Fibroblast of skin of back (primary cell): ENCODE results near the gene ME2.
"Not testable (repeated sequence)": the region's sequence is repeated elsewhere in the genome, so short reads cannot be mapped to it uniquely, and the experiment has no call there.

Source experiments
- DNase-seq: peaks from one replicate; pipeline ENCODE4 v3.0.0-alpha.2; 2013

ME2 gene

DNA sequence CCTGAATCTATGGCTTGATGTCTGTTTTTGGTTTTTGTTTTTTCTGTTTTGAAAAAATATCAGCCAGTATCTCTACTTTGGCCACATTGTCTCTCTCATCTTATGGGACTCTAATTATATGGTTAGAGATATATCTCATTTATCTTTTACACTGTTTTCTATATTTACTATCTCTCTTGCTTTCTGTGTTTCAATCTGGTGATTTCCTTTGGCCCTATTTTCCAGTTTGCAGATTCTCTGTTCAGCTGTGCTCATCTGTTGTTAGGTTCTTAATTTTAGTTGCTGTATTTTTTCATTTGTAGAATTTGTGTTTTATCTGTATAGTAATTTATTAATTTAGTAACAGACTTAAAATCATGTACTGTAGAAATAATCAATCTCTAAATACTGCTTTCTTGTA, 47.6 kb downstream of the ME2 start:
- DNase-seq = no peak

DNA sequence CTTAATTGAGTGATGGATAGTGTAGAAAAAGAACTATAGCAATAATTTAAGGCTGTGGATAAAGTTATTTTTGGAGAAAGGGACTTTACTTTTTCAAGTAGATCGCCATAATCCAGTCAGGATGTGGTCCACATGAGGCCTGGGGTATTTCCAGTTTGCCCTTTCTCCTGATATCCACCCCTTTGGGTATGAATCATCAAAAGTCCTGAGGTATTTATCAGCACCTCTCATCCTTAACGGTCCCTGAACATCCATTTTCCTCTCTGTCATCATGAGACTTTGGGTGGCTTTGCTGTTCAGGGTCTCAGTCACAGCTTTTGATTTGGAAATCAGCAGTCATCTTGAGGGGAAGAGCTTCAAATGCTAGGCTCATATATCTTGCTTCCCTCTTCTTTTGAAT, 49.6 kb downstream of the ME2 start:
- DNase-seq = peak; percentile 7

DNA sequence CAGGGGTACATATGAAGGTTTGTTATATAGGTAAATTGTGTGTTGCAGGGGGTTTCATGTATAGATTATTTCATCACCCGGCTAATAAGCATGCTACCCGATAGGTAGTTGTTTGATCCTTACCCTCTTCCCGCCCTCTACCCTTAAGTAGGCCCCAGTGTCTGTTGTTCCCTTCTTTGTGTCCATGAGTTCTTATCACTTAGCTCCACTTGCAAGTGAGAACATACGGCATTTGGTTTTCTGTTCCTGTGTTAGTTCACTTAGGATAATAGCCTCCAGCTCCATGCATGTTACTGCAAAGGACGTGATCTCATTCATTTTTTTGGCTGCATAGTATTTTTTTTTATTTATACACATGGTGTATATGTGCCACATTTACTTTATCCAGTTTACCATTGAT, 54.8 kb downstream of the ME2 start:
- no peak for DNase-seq

DNA sequence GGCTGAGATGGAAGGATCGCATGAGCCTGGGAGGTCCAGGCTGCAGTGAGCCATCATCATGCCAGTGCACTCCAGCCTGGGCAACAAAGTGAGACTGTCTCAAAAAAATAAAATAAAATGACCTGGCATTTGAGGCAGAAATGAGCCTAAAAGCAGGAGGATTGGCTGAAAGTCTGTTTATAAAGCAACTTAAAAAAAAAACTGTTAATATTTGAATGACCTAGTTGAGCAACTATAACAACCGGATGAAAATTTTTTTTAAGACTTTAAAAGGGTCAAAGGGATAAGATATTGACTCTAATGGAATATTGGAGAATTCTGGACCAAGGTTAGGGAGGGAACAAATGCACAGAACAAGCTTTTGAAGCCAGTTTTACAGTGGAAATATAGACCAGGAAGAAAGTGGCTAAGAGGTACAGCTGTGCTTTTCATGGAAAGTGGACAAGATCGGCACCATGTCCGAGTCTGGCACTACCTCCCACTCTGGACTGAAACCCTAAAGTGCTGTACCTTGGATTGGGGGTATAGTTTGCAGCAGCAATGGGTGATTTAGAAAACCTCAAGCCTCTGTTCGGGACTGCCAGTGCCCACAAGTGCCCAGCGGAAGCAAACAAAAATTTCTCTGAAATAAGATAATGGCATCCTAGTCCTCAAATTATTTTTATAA, 55.8 kb downstream of the ME2 start:
- DNase-seq = no peak

DNA sequence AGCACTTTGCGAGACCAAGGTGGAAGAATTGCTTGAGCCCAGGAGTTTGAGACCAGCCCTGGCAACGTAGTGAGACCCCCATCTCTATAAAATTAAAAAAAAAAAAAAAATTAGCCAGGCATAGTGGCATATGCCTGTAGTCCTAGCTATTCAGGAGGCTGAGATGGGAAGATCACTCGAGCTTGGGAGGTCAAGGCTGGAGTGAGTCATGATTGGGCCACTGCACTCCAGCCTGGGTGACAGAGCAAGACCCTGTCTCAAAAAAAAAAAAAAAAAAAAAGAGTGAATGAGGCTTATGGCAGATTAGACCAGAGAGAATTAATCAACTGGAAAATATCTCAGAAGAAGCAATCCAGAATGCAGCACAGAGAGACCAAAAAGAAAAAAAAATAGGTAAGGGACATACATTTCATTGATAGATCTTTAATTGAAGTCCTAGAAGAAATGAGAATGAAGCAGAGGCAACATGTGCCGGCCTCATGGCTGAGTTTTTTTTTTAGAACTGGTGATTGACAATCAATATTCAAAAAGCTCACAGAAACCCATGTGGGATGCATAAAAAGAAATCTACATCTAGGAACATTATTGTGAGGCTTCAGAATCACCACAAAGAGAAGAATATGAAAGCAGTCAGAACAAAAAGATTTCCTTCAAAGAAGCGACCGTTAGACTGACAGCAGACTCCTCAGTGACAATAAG, 56.7 kb downstream of the ME2 start:
- no peak for DNase-seq

DNA sequence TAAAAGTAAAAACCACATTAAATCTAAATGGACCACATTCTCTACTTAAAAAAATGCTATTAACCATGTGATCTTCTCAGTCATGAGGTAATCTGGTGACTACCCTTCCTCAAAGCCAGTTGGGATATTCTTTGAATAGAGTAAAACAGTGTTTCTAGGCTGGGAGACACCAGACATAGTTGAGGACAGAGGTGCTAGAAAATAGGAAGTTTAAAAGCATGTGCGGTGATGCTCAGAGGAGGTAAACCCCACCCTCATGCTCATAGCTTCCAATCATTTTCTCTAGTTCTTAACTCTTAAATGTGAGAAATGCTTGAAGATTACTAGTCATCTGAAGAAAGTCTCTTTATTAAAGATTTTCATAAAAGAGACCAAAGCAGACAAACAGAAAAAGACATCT, 58.3 kb downstream of the ME2 start:
- no peak for DNase-seq

DNA sequence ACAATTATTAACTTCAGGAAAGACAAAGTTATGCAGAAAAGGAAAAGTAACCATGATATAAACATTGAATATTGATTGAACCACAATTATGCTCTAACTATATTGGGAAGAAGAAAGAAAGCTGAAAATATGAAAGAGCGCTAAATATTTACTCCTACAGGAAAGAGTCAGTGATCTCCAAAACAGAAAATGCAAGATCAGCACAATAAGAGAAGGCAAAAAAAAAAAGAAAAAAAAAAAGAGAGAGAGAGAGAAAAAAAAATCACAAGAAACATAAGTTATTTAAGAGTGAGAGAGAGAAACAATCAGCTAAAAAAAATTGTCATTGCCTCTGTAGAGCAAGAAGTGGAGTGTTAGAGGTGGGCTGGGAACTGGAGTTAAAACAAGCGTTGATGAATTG, 60.0 kb downstream of the ME2 start:
- no peak for DNase-seq

DNA sequence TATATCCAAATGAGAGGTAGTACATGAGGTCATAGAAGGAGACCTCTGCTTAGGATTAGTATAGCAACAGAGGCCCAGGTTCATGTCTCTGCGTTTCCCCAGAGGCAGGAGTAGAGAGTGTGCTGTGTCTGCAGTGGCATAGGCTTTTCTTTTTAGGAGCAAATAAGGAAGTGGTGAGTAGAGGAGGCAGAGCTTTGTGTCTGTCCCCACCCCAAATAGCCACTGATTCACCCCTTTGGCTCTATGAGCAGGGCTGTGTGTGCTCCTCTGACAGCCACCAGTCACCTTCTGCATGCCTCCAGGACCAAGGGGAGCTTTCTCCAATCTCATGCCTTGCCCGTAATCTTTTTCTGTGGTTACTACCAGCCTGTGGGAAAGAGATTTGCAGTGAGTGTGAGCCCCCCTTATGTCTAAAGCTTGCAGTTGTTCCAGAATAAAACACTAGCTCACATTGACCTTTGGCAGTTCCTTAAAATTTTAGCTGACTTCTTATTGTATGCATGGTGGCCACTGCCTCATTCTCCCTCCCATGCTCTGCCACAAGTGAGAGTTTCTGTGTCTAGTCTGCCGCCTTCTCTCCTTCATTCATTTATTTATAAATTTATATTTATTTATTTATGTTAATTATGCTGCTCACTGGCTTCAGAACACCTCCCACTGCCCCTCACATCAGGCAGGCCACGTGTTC, 65.5 kb downstream of the ME2 start:
- peak; percentile 19 for DNase-seq

DNA sequence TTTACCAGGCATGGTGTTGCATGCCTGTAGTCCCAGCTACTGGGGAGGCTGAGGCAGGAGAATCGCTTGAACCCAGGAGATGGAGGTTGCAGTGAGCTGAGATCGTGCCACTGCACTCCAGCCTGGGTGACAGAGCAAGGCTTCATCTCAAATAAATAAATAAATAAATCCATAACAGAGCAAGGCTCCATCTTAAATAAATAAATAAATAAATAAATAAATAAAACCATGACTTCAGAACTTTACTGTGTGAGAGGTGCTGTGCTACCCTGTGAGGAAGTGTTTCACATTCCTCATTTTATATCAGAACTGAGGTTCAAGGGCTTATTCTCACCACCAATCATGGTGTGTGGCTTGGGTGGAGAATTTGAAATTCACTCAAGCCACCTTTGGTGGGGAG, 67.0 kb downstream of the ME2 start:
- DNase-seq = not testable (repeated sequence)

DNA sequence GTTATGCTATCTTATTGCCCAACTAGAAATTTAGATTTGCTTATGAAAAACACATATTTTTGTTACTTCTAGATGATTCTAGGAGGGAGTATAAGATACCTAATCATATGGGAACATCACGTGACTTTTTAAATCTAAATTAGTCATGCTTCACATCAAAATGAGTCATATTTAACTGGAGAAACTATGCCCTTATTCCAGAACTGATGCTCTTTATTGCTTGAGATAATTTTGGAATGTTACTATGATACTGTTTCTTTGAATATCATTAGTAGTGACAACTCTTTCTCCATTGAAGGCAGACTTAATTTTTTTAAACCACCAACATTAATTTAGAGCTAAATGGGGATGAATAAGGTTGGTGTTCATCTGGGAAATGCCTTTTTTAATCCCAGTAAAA, 69.0 kb downstream of the ME2 start:
- peak; percentile 45 for DNase-seq

DNA sequence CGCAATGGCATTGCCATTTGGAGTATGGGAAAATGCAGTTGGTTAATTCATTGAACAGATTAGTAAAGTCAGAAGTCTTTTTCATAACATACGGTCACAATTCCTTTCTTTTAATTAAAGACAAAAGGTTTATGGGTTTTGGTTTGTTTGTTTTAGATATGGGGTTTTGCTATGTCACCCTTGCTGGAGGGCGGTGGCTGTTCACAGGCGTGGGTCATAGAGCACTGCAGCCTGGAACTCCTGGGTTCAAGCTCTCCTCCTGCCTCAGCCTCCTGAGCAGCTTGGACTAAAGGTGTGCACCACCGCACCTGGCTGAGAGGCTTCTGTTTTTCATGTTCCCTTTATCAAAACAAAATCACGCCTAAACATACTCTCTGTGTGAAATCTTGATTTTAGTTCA, 70.3 kb downstream of the ME2 start:
- DNase-seq = no peak

DNA sequence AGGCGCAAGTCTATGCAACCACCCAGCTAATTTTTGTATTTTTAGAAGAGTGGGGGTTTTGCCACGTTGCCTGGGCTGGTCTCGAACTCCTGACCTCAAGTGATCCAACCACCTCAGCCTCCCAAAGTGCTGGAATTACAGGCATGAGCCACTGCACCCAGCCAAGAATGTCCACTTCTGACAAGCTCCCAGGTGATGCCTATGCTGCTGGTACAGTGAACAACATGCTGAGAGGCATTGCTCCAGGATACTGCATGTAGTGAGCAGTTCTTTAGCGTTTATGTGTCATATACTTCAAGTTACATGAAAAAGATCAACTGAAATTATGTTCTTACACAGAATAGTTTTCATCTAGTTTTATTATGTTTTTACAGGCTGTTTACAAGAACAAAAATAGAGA, 71.7 kb downstream of the ME2 start:
- no peak for DNase-seq

DNA sequence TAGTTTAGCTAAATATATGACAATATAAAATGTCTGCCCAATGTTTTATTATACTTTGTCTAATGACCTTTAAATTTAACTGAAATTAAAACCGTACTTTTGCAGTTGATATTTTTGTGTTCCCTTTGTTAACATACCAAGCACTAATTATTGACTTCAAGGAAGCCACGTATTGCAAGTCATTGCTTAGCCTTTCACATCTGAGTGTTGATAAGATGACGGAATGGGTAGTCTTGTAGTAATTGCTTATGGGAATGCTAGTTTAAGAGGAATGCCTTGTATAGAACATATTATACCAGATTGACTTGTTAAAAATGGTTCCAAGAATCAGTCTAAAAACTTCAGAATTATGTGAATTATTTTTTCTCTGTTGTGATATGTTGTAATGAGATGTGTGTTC, 74.9 kb downstream of the ME2 start:
- no peak for DNase-seq

DNA sequence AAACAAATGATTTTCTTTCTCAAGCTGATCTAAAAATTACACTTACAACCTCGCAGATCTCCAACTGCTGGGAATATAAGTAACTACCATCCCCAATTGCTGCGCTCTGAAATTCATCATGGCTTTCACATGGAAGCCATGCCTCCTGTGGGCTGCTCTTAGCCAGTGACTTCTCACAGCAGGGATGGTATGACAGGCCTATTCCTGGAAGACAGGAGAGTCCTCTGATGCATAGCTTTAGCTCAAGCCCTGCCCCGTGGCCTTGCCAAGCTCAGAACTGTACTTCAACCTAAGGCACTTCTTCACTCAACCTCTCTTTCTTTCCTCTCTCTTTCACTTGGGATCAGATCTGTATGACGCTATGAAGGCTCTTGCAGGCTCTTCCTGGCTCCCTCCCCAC, 76.3 kb downstream of the ME2 start:
- DNase-seq = no peak

DNA sequence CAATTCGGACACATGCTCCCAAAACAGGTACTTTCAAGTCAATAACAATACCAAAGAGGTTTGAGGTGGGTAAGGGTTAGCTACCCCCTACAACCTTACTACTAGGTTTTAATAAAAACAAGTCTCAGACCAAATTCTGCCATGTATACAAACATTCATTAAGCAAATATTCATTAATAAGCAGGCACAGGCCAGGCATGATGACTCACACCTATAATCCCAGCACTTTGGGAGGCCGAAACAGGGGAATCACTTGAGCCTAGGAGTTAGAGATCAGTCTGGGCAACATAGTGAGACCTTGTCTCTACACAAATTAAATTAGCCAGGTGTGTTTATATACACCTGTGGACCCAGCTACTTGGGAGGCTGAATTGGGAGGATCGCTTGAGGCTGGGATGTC, 77.2 kb downstream of the ME2 start:
- no peak for DNase-seq

DNA sequence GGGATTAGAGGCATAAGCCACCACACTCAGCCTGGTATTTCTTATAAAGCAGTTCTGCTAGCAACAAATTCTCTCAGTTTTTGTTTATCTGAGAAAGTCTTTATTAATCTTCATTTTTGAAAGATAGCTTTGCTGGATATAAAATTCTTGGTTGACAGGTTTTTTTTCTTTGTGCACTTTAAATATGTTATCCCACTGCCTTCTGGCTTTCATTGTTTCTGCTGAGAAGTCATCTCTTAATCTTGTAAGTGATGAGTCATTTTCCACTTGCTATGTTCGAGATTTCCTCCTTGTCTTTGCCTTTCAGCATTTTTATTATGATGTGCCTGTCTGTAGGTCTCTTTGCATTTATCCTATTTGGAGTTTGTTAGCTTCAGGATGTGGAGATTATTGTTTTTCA, 83.1 kb downstream of the ME2 start:
- DNase-seq = no peak

DNA sequence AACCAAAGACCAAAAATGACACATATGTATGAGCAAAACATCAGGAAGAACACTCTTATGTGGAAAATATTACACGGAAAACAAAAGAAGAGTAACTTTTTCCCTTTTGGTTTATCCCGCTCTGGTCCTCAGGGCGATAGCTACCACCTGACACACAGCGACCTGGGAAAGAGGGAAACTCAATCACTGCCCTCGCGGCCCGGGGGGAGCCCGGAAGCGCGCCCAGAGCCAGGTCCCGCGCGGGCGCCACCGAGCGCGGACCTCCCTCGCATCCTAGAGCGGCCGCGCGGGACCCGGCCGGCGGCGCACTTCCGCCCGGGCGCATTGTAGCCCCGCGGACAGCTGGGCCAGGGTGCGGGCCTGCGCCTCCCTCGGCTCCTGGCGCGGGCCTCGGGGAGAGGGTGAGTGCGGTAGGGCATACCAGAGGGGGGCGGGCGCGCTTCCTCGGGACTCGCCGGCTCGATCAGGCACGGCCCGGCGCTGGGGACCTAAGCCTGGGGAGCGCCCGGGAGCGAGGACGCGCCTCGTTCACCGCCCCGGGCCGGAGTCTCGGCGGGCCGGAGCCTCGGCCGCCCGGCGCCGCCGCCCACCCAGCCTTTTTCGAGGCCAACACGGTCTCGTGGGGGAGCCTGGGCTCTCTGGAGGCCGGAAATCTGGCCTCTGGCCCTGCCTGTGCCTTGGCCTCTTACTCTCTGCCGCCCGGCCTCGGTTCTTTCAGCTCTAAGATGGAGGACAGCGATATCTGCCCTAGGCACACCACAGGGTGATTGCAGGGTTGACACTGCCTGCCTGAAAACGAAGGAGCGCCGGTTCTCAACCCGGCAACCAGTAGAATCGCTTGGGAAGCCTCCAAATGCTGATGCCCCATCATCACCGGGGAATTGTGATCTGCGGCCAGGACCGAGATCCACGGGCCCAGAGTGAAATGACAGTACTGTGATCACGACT, 89.1 kb downstream of the ME2 start, which contains the start of gene ELAC1:
Gene ELAC1, plus strand, starts transcription at position 327 of the 948 bp plus-strand sequence. CDS start 6,365 bp downstream, outside the sequence.
- peak; percentile 83 for DNase-seq

DNA sequence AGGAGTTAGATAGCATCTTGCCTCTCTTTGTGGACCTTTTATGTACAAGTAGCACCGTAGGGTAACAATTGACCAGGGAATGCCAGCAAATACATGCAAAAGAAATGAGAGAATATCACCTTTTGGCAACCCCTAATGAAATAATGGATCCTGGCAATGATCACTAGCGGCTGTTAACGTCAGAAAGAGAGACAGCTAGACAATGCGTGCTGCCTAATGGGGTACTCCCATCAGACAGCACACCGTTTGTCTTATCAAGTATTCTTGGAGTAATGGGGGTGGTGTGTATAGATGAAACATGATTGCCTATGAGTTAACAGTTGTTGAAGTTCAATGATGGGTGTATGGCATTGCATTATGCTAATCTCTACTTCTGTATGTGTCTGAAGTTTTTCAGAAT, 90.5 kb downstream of the ME2 start:
- no peak for DNase-seq

DNA sequence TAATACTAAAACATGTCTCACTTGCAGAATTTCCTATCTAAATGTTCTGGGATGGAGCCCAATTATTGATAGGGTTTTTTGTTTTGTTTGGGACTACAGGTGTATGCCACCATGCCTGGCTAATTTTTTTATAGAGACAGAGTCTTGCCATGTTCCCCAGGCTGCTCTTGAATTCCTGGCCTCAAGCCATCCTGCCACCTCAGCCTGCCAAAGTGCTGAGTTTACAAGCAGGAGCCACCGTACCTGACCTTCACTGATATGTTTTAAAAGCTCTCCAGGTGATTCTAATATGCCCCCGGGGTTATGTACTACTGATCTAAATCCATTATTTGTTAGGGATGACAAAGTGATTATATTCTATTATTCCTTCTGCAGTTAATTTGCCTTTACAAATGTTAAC, 91.1 kb downstream of the ME2 start:
- DNase-seq = no peak

DNA sequence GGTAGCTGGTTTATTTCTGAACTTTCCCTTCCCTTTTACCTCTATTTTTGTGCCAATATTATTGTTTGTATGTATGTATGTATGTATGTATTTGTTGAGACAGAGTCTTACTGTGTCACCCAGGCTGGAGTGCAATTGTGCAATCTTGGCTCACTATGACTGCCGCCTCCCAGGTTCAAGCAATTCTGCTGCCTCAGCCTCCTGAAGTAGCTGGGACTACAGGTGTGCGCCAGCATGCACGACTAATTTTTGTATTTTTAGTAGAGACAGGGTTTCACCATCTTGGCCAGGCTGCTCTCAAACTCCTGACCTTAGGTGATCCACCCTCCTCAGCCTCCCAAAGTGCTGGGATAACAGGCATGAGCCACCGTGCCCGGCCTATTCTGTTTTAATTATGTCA, 93.5 kb downstream of the ME2 start:
- DNase-seq = not testable (repeated sequence)

DNA sequence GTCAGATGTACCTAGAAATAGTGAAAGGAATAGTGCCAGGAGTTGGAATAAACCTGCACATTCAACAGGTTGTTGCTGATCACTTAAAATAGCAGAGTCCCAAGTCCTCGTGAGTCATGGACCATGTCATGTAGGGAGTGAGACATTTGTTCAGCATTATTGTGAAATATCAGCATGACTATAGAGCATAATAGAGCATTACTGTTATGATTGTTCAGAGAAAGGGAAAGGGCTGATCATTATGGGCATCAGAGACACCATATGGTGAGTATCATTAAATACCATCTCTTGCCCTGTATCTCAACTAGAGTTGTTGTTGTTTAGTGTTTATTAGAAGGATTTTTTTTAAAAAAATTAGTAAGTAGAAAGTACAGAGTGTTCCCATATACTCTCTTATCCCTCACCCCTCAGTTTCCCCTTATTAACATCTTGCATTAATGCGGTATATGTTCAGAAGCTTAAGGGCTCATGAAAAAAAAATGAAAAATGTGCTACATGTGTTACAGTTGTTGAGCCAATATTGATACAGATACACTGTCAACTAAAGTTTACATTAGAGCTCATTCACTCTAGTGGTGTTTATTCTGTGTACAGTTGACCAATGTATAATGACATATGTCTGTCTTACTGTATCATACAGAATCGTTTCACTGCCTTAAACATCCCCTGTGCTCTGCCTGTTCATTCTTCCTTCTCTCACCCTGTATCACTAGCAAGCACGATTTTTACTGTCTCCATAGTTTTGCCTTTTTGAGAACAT, 94.6 kb downstream of the ME2 start:
- peak; percentile 53 for DNase-seq
